GM12864 (cell line): ENCODE measurements around the gene TSPAN15.

Experiments
- DNase-seq: peaks from one replicate; pipeline ENCODE4 v3.0.0-alpha.2; 2011; ENCODE audit warnings: low read depth
- H3K4me3 ChIP-seq: 2 replicates; pipeline ENCODE4 v1.5.1; 2011; ENCODE audit warnings: mild to moderate bottlenecking, low read depth, low read length, control low read depth
- CTCF ChIP-seq: IDR thresholded peaks from 2 replicates; pipeline ENCODE4 v1.5.1; 2011; ENCODE audit warnings: low read depth, mild to moderate bottlenecking, moderate library complexity, low read length, control low read depth, inconsistent platforms; ENCODE audit errors: missing control alignments

TSPAN15 gene

GRCh38 chr10:69435966-69436520, 15.2 kb upstream of the TSPAN15 start:
- TF ChIP-seq CTCF = no peak
- no peak overlapping the region for H3K4me3 ChIP-seq
- DNase-seq = no peak

- no peak for TF ChIP-seq CTCF
- DNase-seq = no peak
- no peak overlapping the region for H3K4me3 ChIP-seq
These were observed 13.7 kb upstream of the TSPAN15 start for GRCh38 chr10:69437321-69438259.

GRCh38 chr10:69438536-69439349, 12.5 kb upstream of the TSPAN15 start:
- TF ChIP-seq CTCF = no peak
- DNase-seq = no peak
- no peak overlapping the region for H3K4me3 ChIP-seq

GRCh38 chr10:69439350-69439739, 11.9 kb upstream of the TSPAN15 start:
- no peak for TF ChIP-seq CTCF
- no peak overlapping the region for H3K4me3 ChIP-seq
- no peak for DNase-seq

GRCh38 chr10:69439813-69440506, 11.3 kb upstream of the TSPAN15 start:
- H3K4me3 ChIP-seq = no peak overlapping the region
- no peak for DNase-seq
- no peak for TF ChIP-seq CTCF

- H3K4me3 ChIP-seq = no peak overlapping the region
- DNase-seq = no peak
- TF ChIP-seq CTCF = no peak
These were observed 7.9 kb upstream of the TSPAN15 start for GRCh38 chr10:69443354-69443753.
